Stimulated activated CD8-positive, alpha-beta memory T cell treated with anti-CD3 and anti-CD28 coated beads, Interleukin-2, amount 100 ng/mL, for 1 hour (primary cell): ENCODE data around the gene YIPF1.

Experiments
- DNase-seq, 2 donors: peaks; one replicate each; pipeline ENCODE4 v3.0.0-alpha.2; 2020; ENCODE audit warnings: low read depth in 2 of 2

YIPF1 gene

GRCh38 chr1:53889304-53890298 is at the start of gene YIPF1:
TSS of gene YIPF1 (minus strand) at chr1:53889797. CDS start at chr1:53888937, 860 bp downstream.
- peak; percentile 70 to 71 for DNase-seq

GRCh38 chr1:53938136-53938830 is 48.7 kb upstream of the YIPF1 start:
- no peak for DNase-seq

GRCh38 chr1:53936430-53936829 is 46.8 kb upstream of the YIPF1 start:
- DNase-seq, result no peak

GRCh38 chr1:53934170-53934765 is 44.7 kb upstream of the YIPF1 start:
- no peak for DNase-seq

GRCh38 chr1:53931523-53931922 is 41.9 kb upstream of the YIPF1 start:
- no peak for DNase-seq

- no peak for DNase-seq
Measured at GRCh38 chr1:53930932-53931331, 41.3 kb upstream of the YIPF1 start.

GRCh38 chr1:53929246-53929960 is 39.8 kb upstream of the YIPF1 start:
- DNase-seq, result no peak

GRCh38 chr1:53927376-53927881 is 37.8 kb upstream of the YIPF1 start:
- no peak for DNase-seq

GRCh38 chr1:53919675-53920066 is 30.1 kb upstream of the YIPF1 start:
- DNase-seq, result no peak

- no peak for DNase-seq
Measured at GRCh38 chr1:53918343-53918742, 28.7 kb upstream of the YIPF1 start.

- no peak for DNase-seq
Measured at GRCh38 chr1:53913352-53914033, 23.9 kb upstream of the YIPF1 start.

- DNase-seq, result no peak
Measured at GRCh38 chr1:53911442-53911841, 21.8 kb upstream of the YIPF1 start.

GRCh38 chr1:53909946-53910345 is 20.3 kb upstream of the YIPF1 start:
- no peak for DNase-seq

GRCh38 chr1:53906121-53906520 is 16.5 kb upstream of the YIPF1 start:
- DNase-seq, result no peak

GRCh38 chr1:53905509-53905908 is 15.9 kb upstream of the YIPF1 start:
- no peak for DNase-seq

GRCh38 chr1:53902235-53903138 is 12.9 kb upstream of the YIPF1 start:
- DNase-seq, result no peak

GRCh38 chr1:53899708-53900107 is 10.1 kb upstream of the YIPF1 start:
- no peak for DNase-seq

- DNase-seq, result no peak
Measured at GRCh38 chr1:53899206-53899628, 9.6 kb upstream of the YIPF1 start.

GRCh38 chr1:53896635-53897229 is 7.1 kb upstream of the YIPF1 start:
- no peak for DNase-seq
